ENCODE measurements around the gene CSNK1D.

The CSNK1D gene

DNA sequence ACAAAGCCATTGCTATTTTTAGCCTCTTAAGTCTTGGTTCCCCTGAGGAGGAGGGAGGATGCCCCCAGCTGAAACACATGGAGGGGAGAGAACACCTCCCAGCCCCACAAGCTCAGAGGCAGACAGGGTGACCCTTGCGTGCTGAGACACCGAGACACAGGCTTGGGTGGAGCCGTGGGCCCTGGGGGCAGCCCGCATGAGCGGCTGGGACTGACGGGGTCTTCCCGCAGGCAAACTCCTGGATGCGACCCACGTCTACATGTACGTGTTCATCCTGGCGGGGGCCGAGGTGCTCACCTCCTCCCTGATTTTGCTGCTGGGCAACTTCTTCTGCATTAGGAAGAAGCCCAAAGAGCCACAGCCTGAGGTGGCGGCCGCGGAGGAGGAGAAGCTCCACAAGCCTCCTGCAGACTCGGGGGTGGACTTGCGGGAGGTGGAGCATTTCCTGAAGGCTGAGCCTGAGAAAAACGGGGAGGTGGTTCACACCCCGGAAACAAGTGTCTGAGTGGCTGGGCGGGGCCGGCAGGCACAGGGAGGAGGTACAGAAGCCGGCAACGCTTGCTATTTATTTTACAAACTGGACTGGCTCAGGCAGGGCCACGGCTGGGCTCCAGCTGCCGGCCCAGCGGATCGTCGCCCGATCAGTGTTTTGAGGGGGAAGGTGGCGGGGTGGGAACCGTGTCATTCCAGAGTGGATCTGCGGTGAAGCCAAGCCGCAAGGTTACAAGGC lies 34.9 kb downstream of the CSNK1D start:
- DNase-seq, result no peak

DNA sequence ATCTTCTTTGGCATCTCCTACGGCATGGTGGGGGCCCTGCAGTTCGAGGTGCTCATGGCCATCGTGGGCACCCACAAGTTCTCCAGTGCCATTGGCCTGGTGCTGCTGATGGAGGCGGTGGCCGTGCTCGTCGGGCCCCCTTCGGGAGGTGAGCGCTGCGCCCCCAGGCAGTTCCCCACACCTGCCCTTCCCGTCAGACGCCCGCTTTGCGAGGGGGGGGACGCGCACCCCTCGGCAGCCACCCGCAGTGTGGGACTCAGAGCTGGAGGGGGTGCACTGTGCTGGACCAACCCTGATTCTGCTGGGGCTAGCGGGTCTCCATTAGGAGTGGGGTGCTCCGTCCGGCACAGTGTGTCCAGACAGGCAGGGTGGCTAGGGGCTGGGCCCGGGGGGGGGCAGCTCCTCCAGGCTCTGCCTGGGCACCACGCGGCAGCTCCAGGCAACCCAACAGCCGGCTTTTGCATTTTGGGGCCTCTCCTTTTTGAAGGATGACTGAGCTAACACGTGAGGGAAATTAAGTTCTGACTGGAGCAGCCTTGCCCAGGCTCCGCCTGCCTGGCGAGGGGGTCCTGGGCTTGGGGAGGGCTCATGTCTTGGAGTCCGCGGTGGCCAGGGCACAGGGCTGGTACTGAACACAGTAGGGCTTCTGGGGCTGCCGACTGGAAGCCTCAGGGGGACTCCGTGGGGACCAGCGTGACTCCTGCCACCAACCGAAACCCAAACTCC lies 35.6 kb downstream of the CSNK1D start:
- DNase-seq, result no peak

DNA sequence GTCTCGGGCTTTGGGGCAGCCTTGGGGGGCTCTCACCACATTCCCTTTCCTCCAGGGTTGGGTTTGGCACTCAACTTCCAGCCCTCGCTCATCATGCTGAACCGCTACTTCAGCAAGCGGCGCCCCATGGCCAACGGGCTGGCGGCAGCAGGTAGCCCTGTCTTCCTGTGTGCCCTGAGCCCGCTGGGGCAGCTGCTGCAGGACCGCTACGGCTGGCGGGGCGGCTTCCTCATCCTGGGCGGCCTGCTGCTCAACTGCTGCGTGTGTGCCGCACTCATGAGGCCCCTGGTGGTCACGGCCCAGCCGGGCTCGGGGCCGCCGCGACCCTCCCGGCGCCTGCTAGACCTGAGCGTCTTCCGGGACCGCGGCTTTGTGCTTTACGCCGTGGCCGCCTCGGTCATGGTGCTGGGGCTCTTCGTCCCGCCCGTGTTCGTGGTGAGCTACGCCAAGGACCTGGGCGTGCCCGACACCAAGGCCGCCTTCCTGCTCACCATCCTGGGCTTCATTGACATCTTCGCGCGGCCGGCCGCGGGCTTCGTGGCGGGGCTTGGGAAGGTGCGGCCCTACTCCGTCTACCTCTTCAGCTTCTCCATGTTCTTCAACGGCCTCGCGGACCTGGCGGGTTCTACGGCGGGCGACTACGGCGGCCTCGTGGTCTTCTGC lies 36.3 kb downstream of the CSNK1D start:
- DNase-seq, result no peak

DNA sequence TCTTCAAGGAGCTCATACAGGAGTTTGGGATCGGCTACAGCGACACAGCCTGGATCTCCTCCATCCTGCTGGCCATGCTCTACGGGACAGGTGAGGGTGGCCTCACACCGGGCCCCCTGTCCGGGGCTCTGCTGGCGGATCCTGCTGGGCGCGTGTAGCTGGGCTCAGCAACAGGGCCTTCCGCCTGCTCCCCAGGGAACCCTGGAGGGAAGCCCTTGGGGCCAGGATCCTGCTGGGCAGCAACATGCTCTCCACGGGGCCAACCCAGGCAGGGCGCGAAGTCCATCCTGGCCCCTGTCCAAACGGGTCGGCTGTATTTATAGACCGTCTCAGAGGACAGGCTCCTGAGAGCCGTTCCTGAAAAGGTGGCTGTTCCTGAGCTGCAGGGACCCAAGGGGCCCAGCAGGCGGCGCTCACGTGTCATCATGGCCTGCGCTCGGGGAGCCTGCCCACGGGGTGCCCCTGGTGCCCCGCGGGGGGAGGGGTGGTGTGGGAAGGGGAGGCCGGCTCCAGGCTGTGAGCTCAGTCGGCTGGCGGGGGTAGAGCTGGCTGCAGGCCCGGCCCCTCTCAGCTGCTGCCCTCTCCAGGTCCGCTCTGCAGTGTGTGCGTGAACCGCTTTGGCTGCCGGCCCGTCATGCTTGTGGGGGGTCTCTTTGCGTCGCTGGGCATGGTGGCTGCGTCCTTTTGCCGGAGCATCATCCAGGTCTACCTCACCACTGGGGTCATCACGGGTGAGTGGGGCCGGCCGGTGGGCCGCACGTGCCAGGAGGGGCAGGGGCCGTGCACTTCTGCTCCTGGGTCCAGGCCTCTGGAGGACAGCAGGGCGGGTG lies 37.1 kb downstream of the CSNK1D start:
- DNase-seq, result peak; percentile 41

DNA sequence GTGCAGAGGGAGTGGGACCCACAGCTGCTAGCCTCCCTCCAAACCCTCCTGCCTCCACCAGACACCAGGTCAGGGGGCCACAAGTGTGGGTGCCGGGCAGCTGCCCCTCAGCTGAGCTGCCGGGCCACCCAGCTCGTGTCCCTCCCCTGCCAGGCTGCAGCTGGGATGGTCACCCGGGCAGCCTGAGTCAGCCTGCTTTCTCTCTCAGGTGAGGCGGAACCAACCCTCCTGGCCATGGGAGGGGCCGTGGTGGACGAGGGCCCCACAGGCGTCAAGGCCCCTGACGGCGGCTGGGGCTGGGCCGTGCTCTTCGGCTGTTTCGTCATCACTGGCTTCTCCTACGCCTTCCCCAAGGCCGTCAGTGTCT lies 37.7 kb downstream of the CSNK1D start:
- no peak for DNase-seq

DNA sequence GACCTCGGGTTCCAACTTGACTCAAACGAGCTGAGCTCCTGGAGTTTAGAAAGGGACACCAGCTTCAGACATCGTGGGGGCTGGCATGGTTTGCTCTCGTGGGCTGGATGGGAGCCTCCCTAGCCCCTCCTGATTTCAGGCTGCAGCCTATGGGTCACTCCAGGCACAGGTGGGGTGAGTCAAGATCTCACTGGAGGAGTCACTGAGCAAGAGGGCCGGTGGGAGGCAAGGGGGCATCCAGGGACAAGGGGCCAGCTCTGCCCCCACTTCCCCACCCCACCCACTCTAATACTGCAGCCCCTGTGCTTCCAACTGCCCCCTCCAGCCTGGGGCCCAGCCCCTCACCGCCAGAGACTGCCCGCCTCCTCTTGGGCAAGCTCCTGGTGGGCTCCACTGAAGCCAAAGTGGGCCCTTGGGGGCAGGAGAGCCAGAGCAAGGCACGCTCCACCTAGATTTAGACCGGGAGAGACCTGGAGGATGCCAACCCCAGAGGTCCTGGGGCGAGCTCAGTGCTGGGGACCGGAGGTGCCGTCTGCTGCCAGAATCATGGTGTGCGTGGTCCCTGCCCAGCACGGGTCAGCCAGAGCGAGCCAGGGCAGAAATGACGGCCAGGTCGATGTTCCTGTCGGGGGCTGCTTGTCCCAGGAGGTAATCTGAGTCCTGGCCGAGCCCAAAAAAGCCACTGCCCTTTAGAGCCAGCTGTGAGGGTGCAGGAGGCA lies 38.3 kb downstream of the CSNK1D start:
- no peak for DNase-seq

DNA sequence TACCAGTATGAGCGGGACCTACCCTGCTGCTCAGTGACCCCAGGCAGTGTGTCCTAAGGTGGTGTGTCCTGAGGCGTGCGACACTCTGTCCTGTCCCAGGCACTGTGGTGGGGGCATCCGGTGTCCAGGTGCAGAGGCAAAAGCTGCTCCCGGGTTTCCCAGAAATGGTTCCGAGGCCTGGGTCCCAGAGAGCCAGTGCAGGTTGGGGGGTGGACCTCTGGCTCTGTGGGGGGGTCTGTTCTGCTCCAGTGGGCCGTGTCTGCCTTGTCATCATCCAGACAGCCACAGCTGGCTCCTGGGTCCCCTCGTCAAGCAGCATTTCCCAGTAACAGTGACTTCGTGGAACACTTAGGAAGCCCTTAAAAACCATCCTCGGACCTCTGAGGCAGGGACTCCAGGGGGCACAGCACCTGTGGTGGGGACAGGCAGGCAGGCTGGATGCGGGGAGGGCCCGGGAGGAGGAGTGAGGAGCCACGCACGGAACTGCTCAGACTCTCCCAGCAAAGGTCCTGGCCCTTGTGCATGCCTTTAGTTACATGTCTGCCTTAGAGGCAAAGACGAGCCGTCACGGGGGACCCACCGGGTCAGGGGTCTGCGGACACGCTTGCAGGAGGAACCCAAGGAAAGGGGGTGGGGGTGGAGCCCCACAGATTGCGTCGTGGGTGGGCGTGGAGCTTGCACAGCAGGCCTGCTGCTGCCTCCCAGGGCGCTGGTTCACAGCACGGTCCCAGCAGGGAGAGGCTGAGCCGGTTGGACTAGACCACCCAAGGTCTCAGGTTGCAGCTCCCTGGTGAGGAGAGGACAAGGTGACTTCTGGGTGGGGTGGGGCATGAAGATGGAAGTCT lies 39.1 kb downstream of the CSNK1D start:
- no peak for DNase-seq

DNA sequence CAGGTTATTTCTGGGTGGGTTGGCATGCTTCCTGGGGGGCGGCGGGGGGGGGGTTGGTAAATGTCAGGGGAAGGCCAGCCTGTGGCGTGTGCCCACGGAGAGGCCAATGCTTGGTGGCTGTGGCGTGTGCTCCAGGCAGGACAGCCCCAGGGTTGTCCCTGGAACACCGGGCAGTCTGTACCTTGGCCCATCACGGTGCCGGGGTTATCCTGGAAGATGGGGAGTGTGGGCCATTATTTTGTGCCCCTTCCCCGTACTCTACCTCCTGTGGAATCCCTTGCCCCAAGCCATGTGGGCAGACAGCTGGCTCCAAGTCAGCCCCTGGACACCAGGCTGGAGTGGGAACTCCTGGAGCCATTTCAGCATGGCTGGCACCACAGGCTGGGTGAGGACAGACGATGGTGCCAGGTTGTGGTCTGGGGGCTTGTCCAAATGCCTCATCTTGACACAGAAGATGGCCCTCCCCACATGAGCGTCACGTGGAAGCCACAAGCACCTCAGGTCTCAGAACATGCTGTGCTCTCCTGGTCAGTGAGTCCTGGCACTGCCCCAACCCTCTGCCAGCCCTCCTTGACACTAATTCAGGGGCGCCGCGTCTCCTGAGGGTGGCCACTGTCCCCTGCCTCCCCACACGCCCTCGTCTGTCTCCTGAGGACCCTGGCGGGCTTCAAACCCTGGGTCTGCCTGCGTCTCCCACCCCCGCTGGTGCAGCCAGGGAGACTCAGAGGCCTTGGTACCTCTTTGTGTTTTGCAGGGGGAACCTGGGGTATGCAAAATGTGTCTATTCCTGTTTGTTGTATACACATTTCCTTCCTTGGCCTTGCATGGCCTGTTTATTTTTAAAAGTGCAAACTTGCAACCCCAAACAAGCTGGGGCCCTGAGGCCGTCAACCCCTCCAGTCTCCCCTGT lies 40.4 kb downstream of the CSNK1D start:
- no peak for DNase-seq

DNA sequence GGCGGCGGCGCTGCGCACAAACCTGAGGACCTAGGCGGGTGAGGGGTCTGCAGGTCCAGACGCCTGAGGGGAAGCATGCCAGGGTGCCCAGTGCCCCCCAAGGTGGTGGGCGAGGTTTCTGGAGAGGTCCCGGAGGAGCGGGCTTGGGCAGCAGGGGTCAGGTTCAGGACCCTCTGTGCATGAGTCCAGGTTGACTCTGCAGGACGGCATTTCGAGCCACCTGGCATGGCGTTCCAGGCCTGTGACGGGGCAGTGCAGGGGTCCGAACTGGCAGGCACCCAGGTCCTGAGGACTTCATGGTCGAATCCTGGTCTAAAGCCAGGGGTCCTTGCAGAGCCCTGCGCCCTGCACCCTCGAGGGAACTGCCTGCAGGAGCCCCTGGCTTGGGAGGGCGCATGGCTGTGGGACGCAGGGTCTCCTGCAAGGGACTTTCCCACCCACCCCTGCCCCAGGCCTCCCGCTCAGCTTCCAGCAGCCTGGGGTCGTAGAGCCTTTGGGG lies 41.1 kb downstream of the CSNK1D start:
- DNase-seq, result no peak

DNA sequence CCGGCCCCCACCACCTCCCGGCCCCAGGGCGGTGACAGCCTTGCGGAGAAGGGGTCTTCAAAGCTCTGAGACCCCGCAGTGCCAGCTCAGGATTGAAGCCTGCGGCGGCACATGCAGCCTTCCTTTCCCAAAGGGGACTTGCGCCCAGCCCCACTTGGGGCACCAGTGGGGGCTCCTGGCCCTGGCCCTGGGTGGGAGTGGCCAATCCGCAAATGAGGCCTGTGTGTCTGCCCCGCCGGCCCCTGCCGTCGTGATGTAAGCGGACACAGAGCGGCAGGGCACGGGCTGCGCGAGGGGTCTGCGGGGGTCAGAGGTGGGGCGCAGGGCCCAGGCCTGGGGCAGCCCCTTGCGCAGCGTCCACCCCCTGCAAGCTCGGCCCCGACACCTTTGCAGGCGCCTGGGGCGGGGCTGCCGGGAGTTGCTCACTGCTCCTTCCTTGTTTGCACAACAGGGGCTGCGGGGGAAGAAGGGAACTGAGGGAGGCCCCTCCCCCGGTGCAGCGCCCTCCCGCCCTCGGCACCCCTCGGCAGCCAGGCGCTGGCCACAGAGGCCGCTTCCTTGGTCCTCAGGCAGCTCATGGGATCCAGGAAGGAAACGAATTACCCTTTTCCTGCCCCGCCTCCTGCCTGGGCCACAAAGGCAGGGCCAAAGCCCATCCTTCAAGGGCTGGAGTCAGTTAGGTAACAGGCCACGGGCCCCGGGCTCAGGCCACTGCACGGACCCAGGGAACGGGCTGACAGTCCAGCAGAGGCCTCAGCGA lies 41.8 kb downstream of the CSNK1D start:
- no peak for DNase-seq

DNA sequence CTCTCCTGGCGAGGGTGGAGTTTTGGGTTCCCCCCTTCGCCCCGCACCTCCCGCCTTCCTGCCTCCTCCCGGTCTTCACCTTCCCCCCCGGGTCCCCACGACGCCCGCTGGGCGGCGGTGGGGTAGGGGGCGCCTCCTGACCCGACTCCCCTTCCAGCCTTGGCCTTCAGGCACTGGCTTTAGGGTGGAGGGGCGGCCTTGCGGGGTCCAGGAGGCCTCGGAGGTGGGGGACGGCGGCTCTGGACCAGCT lies 42.3 kb downstream of the CSNK1D start:
- no peak for DNase-seq

DNA sequence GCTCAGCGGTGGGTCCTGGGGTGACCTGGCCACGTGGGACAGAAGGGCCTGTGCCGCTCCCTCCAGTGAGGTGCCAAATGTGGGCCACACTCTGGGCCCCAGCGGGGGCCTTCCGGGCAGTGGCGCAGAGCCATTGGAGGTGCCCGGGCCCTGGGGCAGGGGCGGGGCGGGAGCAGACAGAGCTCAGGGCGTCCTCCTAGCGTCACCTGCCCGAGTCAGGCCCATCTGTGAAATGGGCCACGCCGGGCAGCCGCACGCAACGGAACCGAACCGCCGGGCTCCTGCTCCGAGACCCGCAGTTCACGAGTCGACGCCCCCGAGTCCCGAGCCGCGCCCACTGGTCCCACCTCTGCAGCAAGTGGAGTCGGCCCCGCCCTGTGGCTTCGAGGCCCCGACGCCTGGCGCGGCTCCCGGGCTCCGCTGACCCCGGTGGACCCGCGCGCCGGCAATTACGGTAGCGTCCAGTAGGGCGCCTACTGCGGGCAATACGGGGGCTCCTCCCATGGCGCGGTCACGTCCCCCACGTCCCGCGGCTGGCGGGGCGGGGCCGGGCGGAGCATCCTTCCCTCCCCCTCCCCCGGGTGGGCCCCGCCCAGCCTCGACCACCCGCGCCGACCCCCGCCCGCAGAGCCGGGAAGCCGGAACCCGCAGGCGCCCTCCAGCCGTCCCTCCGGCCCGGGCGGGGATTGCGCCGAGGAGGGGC lies 42.7 kb downstream of the CSNK1D start:
- DNase-seq, result no peak

DNA sequence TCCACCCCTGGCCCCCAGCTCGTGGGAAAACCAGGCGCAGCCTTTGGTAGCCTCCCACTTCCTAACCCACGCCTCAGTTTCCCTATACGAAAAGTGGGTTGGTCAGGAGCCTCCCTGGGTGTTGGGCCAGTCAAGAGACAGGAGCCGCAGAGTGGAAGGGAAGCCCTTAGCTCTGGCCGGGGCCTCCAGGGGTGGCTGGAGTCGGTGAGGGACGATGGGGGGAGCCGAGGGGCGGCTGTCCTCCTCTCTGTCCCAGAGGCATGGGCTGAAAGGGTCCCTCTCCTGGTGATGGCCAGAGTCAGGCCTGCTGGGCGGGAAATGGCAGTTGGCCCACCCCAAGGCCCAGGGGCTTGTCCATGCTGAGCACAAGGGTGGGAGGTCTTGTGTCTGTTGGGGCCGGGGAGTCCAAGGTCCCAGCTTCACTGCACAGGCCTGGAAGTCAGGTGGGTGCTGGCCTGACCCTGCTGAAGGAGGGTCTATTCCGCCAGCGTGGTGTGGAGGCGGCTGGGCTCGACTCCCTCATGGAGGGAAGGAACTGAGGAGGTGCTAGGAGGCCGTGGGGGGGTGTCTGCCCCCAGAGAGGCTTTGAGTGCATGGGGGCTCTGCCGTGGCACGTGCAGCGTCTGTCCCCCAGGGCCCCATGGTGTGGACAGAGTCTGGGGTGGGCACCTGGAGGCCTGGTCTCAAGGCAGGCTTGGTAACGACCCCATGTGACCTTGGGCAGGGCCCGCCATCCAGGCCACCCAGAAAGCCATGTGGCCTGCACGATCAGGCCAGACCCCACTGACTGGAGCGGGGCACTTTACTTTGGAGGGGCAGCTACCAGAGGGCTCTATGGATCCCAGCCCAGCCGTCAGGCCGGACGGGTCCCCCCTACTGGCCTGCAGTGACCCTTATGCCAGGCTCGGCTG lies 43.5 kb downstream of the CSNK1D start:
- no peak for DNase-seq

DNA sequence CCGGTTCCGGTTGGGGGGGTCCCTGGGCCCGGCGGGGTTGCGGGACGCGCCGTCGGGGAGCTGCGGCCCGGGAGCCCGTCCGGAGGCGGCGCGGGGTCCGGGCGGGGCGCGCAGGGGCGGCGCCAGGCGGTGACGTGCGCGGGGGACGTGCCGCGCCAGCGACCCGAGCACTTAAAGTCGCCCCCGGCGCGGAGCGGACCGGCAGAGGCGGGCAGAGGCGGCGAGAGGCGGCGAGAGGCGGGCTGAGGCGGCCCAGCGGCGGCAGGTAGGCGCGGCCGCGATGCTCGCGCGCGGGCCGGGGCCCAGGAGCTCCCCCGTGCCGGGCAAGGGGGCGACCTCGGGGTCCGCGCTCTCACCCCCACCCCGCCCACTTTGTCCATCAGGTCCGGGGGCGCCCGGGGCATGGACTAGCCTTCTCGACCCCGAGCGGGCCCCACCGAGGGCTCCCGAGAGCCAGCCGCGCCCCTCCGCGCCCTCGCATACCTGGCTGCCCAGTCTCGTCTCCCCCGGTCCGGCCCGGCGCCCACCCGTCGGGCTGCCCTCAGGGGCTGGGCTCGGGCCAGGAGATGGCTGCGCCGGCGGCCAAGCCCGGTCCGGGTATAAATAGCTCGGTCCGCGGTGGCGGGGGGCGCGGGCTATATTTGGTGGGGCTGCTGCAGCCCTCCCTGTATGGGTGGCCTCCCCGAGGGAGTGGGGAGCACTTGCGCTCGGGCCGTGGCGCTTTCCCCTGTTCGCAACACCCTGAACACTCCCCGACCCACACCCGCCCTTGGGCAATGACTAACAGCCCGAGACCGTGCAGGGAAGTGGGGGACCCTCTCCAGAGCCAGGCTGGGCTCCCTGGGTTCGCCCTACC lies 44.4 kb downstream of the CSNK1D start, which contains the start of gene SLC16A3:
Gene SLC16A3, plus strand, starts transcription at position 201 of the 856 bp plus-strand sequence. CDS start 6,967 bp downstream, outside the sequence.
- no peak for DNase-seq

DNA sequence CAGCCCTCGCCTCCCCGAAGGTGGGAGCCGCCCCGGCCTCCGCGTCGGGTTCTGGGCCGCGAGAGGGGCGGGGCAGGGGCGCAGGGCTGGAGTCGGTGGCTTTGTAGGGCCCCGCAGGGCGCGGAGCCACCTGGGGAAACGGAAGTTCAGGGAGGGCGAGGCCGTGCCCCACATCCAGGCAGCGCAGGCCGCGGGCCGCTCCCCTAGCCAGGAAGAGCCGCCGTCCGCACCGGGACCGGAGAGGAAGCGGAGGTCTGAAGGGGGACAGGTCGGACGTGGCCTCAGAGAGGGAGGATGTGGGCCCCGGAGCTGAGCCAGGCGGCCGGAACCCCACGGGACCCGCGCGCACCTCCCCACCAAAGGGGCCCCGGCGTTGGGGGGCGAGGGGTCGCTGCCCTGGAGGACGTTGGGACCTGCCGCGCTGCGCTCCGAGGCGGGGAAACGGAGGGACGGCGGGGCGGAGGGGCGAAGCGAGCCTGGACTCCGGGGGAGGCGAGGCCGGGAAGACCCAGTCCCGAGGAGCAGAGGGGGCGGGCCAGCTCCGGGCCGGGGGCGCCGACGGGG lies 45.1 kb downstream of the CSNK1D start:
- no peak for DNase-seq

DNA sequence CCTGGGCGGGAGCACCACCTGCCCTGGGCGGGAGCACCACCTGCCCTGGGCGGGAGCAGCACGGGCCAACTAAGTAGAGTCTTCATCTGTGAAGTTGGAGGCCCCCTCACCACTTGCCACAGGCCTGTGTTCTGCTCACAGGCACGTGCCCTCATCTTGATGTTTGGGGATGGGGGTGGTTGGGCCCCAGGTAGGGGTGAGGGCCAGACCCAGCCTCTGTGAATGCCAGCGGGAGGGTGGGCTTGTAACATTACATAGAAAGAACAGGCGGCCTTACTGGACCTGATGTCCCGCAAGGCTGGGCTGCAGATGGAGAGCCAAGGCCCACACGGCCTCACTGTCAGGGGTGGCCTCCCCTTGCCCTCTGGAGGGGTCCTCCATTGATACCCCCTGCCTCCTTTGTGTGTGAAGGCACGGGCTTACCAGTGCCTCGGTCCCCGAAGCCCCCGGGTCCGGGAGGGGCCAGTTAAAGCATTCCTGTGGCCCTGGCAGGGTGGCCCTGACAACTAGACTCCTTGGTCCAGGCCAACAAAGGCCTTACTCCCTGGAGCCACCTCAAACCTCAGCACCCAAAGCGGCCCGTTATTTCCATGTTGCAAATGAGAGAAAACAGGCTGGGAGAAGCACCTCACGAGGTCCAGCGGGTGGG lies 45.7 kb downstream of the CSNK1D start:
- DNase-seq, result no peak
